Heart left ventricle (tissue), 16 donors: Measurements from ENCODE around the gene HOXD8. TPM values are rescaled to one million over a fixed set of nuclear protein-coding genes. Genes with fewer than 3 reads are reported as not detected.

Experiments used
- ATAC-seq, 4 donors: fragments of 200-7000 bp; cut with Tn5 transposase; one replicate each; pipeline ENCODE4 v1.9.1; 2020 to 2022; ENCODE audit warnings: moderate library complexity in 4 of 4, mild to moderate bottlenecking in 3 of 4, moderate number of reproducible peaks in 1 of 4
- DNase-seq, 5 donors: peaks; one replicate each; pipeline ENCODE4 v3.0.0-alpha.2; 2020
- H3K27ac ChIP-seq, 12 donors: fragments of 200-600 bp; sonication (generic) in 4 of 12; one replicate each; pipeline versions ENCODE4 v1.5.0 to v1.8.0; 2016 to 2022; ENCODE audit warnings: mild to moderate bottlenecking in 2 of 12
- H3K27me3 ChIP-seq, 9 donors: fragments of 200-600 bp; sonication (generic) in 2 of 9; one replicate each; pipeline versions ENCODE4 v1.5.1 to v1.8.0; 2016 to 2022; ENCODE audit warnings: mild to moderate bottlenecking in 3 of 9
- H3K36me3 ChIP-seq, 9 donors: fragments of 200-600 bp; sonication (generic) in 2 of 9; one replicate each; pipeline versions ENCODE4 v1.5.0 to v1.8.0; 2018 to 2022; ENCODE audit warnings: mild to moderate bottlenecking in 2 of 9
- H3K4me1 ChIP-seq, 12 donors: fragments of 200-600 bp; sonication (generic) in 4 of 12; one replicate each; pipeline versions ENCODE4 v1.5.0 to v1.8.0; 2016 to 2022; ENCODE audit warnings: mild to moderate bottlenecking in 3 of 12
- H3K4me3 ChIP-seq, 12 donors: fragments of 200-600 bp; sonication (generic) in 4 of 12; one replicate each; pipeline versions ENCODE4 v1.5.0 to v1.8.0; 2017 to 2022; ENCODE audit warnings: mild to moderate bottlenecking in 9 of 12, moderate library complexity in 4 of 12
- H3K9me3 ChIP-seq, 12 donors: fragments of 200-600 bp; sonication (generic) in 4 of 12; one replicate each; pipeline versions ENCODE4 v1.5.0 to v1.8.0; 2016 to 2022; ENCODE audit warnings: mild to moderate bottlenecking in 1 of 12
- CTCF ChIP-seq, 12 donors: fragments of 200-600 bp; sonication (generic) in 4 of 12; IDR thresholded peaks; one replicate each; pipeline versions ENCODE4 v1.5.0 to v1.8.0; 2018 to 2022; ENCODE audit warnings: antibody characterized with exemption in 12 of 12, mild to moderate bottlenecking in 5 of 12
- POLR2A ChIP-seq, 2 donors: fragments of 450-650 bp; IDR thresholded peaks; one replicate each; pipeline ENCODE4 v1.6.1; 2017; ENCODE audit warnings: antibody characterized with exemption in 2 of 2, mild to moderate bottlenecking in 2 of 2, moderate library complexity in 2 of 2
- WGBS, 4 donors: extraction: QIAGEN DNeasy Blood & Tissue Kit in 2 of 4; methylation state at CpG; one replicate each; pipeline versions ENCODE4 v1.1.5 to v1.1.7; 2013 to 2018; 5-methylcytosine and 5-hydroxymethylcytosine counted together
- intact Hi-C, 10 donors: fragments of 100-400 bp; cut with DNase I; formaldehyde crosslinking; loops; one replicate each; pipeline versions ENCODE4 v1.11.1 to v1.14.2; 2022
- polyA plus RNA-seq, 2 donors: library from polyadenylated mRNA; stranded (reverse); fragments of 200-250 nt; gene quantifications; one replicate each; pipeline ENCODE4 v1.2.3, GENCODE V29; 2013
- total RNA-seq, 9 donors: library from RNA; depleted of rRNA in 2 of 9; stranded (reverse); fragments of >200 nt in 2 of 9; fragmentation: NEBNext Ultra II Directional in 3 of 9; extraction: Animal tissue kit (Norgen Biotek cat#: 25700) in 3 of 9; gene quantifications; one replicate each; pipeline versions ENCODE4 v1.1.0 to v1.2.4, GENCODE V29; 2016 to 2023
- donor health status: ischemic (EF 13 %, LVEDD 7.1; RV severe dilation, severe dysfunction).
- donor health status: healthy with polysubstance abuse.
- donor health status: DM: no; HTN: yes; CAD: no.
- donor health status: DM: no; HTN: no; CAD: no.
- donor health status: ischemic (EF 25% LVEDD 6.9; RV normal size, moderate dysfunction).
- donor health status: ischemic (EF 25% LVEDD 5.7; RV mildly dilated, moderate dysfunction).
- donor health status: healthy.
- donor health status: DM: yes; HTN: yes; CAD: no.
- donor health status: ischemic (EF 35%, LVEDD 5.7; RV mildly dilated, moderate dysfunction).
- donor health status: nonischemic (EF 11% LVEDD 7.7; RV severe dilation, severe dysfunction).
- donor health status: DM: yes; HTN: yes; CAD: no.
- donor health status: PGD.
- donor health status: ischemic (EF 29% LVEDD 5.4; RV normal size, mild dysfunction).
- donor health status: nonischemic (EF 23%, LVEDD 6.1; RV moderate dilation, normal function).

The HOXD8 gene
- total and polyA plus RNA-seq, 11 donors: 0.21 to 1.8 (median 0.53) TPM

- Histone ChIP-seq H3K4me1 (peaks cover 0 to 30% (median 14%) of the 10 kb centered on the region in 12 donors), H3K4me3 (peak overlapping the region; percentile 1 to 69 (median 52)), H3K27me3 (peaks cover 31 to 97% (median 66%) of the 10 kb centered on the region in 9 donors), H3K9me3 (no peaks in the 10 kb centered on the region), H3K27ac (peak overlapping the region in 5 of 12 donors; percentile 32 to 68 (median 56)), H3K36me3 (no peaks in the 10 kb centered on the region)
- peak; percentile 64 to 85 (median 70) for DNase-seq
- ATAC-seq: peak; percentile 80 to 97 (median 94)
- WGBS, 4 donors: 7 to 22% (median 12%) methylated on average over 13 to 48 of the region's 48 CpGs
- TF ChIP-seq POLR2A (IDR thresholded peaks at IDR 0.05): no peak
- TF ChIP-seq CTCF (IDR thresholded peaks at IDR 0.05): peak; percentile 68 to 98 (median 92)
- intact Hi-C loops: loop anchor here (1.0 to 5.0 kb wide), 12 partner anchors 37 to 512 kb away; no protein-coding TSS in a partner anchor
Measured at GRCh38 chr2:176140513-176141317, 11.2 kb downstream of the HOXD8 start.

- WGBS, 4 donors: 89 to 100% (median 95%) methylated on average over 2 of the region's 2 CpGs
- peaks cover 23 to 98% (median 68%) of the 10 kb centered on the region in 9 donors for H3K27me3 ChIP-seq
- H3K36me3 ChIP-seq: no peaks in the 10 kb centered on the region
- H3K27ac ChIP-seq: no peak overlapping the region
- H3K4me1 ChIP-seq: peaks cover 0 to 19% (median 11%) of the 10 kb centered on the region in 12 donors
- H3K4me3 ChIP-seq: no peak overlapping the region
- DNase-seq (no peak), ATAC-seq (no peak)
- H3K9me3 ChIP-seq: no peaks in the 10 kb centered on the region
- intact Hi-C loops: loop anchor here in 4 of 10 donors (5.0 kb wide), 3 partner anchors 35 to 510 kb away; no protein-coding TSS in a partner anchor
- no peak for TF ChIP-seq POLR2A (IDR thresholded peaks at IDR 0.05)
- no peak for TF ChIP-seq CTCF (IDR thresholded peaks at IDR 0.05)
Measured at GRCh38 chr2:176142281-176142680, 12.8 kb downstream of the HOXD8 start.

- TF ChIP-seq CTCF (IDR thresholded peaks at IDR 0.05) (no peak), POLR2A (IDR thresholded peaks at IDR 0.05) (no peak)
- Histone ChIP-seq H3K4me1 (peaks cover 0 to 10% (median 5%) of the 10 kb centered on the region in 12 donors), H3K9me3 (no peaks in the 10 kb centered on the region), H3K27me3 (peaks cover 23 to 98% (median 68%) of the 10 kb centered on the region in 9 donors), H3K27ac (no peak overlapping the region), H3K4me3 (no peak overlapping the region), H3K36me3 (no peaks in the 10 kb centered on the region)
- ATAC-seq (no peak), DNase-seq (no peak)
- intact Hi-C loops: no loop called here
- WGBS, 4 donors: 41 to 50% (median 48%) methylated on average over 4 of the region's 4 CpGs
Measured at GRCh38 chr2:176145085-176145969, 15.8 kb downstream of the HOXD8 start.
